Measurements from ENCODE around the gene PIWIL4. TPM values are rescaled to one million over a fixed set of nuclear protein-coding genes. Genes with fewer than 3 reads are reported as not detected.
A peak's percentile ranks its signal among the peaks of the same experiment; 100 is the strongest.

The PIWIL4 gene
- total RNA-seq, 1 experiment from 2014 or later: not detected

DNA sequence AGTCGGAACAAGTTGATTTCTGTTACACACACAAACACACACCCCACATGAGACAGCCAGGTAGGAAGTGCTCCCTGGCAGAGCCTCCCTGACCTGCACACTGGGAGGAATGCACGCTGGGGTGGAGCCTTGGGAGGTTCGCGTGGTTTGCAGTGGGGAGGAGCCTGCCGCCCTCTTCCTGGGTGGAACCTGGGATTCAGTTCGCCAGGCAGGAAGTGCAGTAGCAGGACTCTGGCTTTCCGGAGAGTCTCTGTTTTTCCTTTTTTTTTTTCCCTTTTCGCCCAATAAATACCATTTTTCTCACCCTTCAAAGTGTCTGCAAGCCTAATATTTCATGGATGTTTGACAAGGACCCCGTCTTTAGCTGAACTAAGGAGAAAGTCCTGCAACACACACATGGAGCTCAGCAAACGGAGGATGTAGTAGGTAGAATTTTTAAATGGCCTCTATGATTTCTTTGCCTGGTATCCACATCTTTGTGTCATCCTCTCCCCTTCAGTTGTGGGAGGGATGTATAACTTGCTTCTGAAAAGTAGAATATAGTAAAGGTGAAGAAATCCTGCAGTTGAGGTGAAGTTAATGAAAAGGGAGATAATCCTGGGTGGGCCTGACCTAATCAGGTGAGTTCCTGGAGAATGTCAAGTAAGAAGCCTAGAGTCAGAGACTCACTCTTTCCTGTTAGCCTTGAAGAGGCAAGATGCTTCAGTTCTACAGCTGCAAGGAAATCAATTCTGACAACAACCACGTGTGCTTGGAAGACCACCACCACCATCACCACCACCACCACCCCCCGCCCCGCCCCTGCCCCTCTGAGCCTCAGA is 72.9 kb downstream of the PIWIL4 start:
- Mint-ChIP-seq H3K4me1 (peaks cover 19 to 39% of the 10 kb centered on the region in 2 experiments), H3K9me3 (no peaks in the 10 kb centered on the region), H3K27ac (no peak overlapping the region; a peak in 2 of 7 replicates), H3K4me3 (peak overlapping the region in 1 of 2 experiments; percentile 7; a peak in 1 of 5 replicates), H3K27me3 (ENCODE audit: low read depth) (peaks cover 2% of the 10 kb centered on the region; the same call in 1 of the 2 replicates), H3K36me3 (ENCODE audit: insufficient read depth in 1 of 3, low read depth in 3 of 3) (no peaks in the 10 kb centered on the region; a peak in 2 of 7 replicates)
- no CpG with 5 or more reads among the region's 13 CpGs for WGBS (ENCODE audit: extremely low coverage, insufficient read length, low lambda C conversion rate)
- TF ChIP-seq, protein P1, sequence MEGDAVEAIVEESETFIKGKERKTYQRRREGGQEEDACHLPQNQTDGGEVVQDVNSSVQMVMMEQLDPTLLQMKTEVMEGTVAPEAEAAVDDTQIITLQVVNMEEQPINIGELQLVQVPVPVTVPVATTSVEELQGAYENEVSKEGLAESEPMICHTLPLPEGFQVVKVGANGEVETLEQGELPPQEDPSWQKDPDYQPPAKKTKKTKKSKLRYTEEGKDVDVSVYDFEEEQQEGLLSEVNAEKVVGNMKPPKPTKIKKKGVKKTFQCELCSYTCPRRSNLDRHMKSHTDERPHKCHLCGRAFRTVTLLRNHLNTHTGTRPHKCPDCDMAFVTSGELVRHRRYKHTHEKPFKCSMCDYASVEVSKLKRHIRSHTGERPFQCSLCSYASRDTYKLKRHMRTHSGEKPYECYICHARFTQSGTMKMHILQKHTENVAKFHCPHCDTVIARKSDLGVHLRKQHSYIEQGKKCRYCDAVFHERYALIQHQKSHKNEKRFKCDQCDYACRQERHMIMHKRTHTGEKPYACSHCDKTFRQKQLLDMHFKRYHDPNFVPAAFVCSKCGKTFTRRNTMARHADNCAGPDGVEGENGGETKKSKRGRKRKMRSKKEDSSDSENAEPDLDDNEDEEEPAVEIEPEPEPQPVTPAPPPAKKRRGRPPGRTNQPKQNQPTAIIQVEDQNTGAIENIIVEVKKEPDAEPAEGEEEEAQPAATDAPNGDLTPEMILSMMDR (conservative IDR thresholded peaks at IDR 0.05): no peak
- Histone ChIP-seq H3K27ac (ENCODE audit: insufficient read length, low read depth, low read length) (no peak overlapping the region), H3K14ac (ENCODE audit: insufficient read depth, low read length) (no peak overlapping the region), H2AFZ (ENCODE audit: low read length) (no peak overlapping the region), H2BK12ac (ENCODE audit: insufficient read length, low read depth, low read length) (no peak overlapping the region), H3K79me1 (ENCODE audit: insufficient read depth, low read depth, low read length, poor library complexity, severe bottlenecking) (no peaks in the 10 kb centered on the region), H4K8ac (replicated peaks; ENCODE audit: insufficient read length, low read depth, low read length) (no peak overlapping the region), H2BK20ac (ENCODE audit: low read depth, low read length, poor library complexity, severe bottlenecking) (no peak overlapping the region), H2BK15ac (ENCODE audit: low read depth, low read length) (no peak overlapping the region), H3K56ac (ENCODE audit: insufficient read length, low read depth, low read length) (no peak overlapping the region), H3K4ac (ENCODE audit: low read depth, low read length) (no peak overlapping the region), H3K79me2 (ENCODE audit: insufficient read depth, low read length) (no peaks in the 10 kb centered on the region; the same call in 1 of the 2 replicates), H3K4me1 (ENCODE audit: insufficient read depth, low read length) (peaks cover 7% of the 10 kb centered on the region; the same call in 1 of the 2 replicates), H3K9me3 (ENCODE audit: control insufficient read depth, low read depth, low read length) (no peaks in the 10 kb centered on the region), H3K9ac (ENCODE audit: extremely low read depth, insufficient read length, low read length) (no peak overlapping the region), H3K23me2 (ENCODE audit: insufficient read length, low read depth, low read length, poor library complexity, severe bottlenecking) (no peaks in the 10 kb centered on the region), H2BK120ac (ENCODE audit: low read depth, low read length, poor library complexity, severe bottlenecking) (no peak overlapping the region), H3K18ac (ENCODE audit: insufficient read length, low read depth, low read length) (no peak overlapping the region), H3K23ac (ENCODE audit: insufficient read length, low read depth, low read length) (no peak overlapping the region), H4K91ac (ENCODE audit: insufficient read length, low read depth, low read length) (no peak overlapping the region), H2BK5ac (ENCODE audit: insufficient read length, low read length) (no peak overlapping the region), H4K5ac (ENCODE audit: insufficient read length, low read depth, low read length) (no peak overlapping the region), H4K20me1 (ENCODE audit: control insufficient read depth, insufficient read depth, insufficient read length) (no peaks in the 10 kb centered on the region), H3T11ph (ENCODE audit: low read length) (no peak overlapping the region), H3K27me3 (ENCODE audit: insufficient read depth, low read length) (no peaks in the 10 kb centered on the region), H2AK5ac (ENCODE audit: insufficient read length, low read length) (no peak overlapping the region), H3K4me2 (ENCODE audit: insufficient read depth, insufficient read length, low read length) (no peak overlapping the region)
- DNase-seq: peak; percentile 61
